IMR-90 (cell line): ENCODE results near the gene SURF2.

Source experiments
- CEBPB ChIP-seq: IDR thresholded peaks from 2 replicates; pipeline ENCODE4 v1.6.1; 2012; ENCODE audit warnings: low read depth, low read length, improper control_type of control experiment
- CHD1 ChIP-seq: IDR thresholded peaks from 2 replicates; pipeline ENCODE4 v1.6.1; 2012; ENCODE audit warnings: low read depth, low read length, improper control_type of control experiment
- CTCF ChIP-seq: conservative IDR thresholded peaks from 2 replicates; pipeline ENCODE4 v1.5.1; 2012; ENCODE audit warnings: mild to moderate bottlenecking, low read depth, low read length, improper control_type of control experiment
- MAFK ChIP-seq: IDR thresholded peaks from 2 replicates; pipeline ENCODE4 v1.6.1; 2012; ENCODE audit warnings: low read depth, low read length, improper control_type of control experiment
- MXI1 ChIP-seq: IDR thresholded peaks from 2 replicates; pipeline ENCODE4 v1.6.1; 2012; ENCODE audit warnings: low read depth, mild to moderate bottlenecking, low read length, moderate library complexity, borderline replicate concordance
- NFE2L2 ChIP-seq: fragments of 150-350 bp; IDR thresholded peaks from 2 replicates; pipeline ENCODE4 v1.6.1; 2016; ENCODE audit warnings: low read depth, mild to moderate bottlenecking, low read length
- POLR2A ChIP-seq: IDR thresholded peaks from 2 replicates; pipeline ENCODE4 v1.6.1; 2012; ENCODE audit warnings: mild to moderate bottlenecking, low read depth, low read length
- RAD21 ChIP-seq: IDR thresholded peaks from 2 replicates; pipeline ENCODE4 v1.6.1; 2012; ENCODE audit warnings: low read length, improper control_type of control experiment
- RCOR1 ChIP-seq: IDR thresholded peaks from 2 replicates; pipeline ENCODE4 v1.6.1; 2012; ENCODE audit warnings: mild to moderate bottlenecking, low read length, improper control_type of control experiment; ENCODE audit not compliant: insufficient replicate concordance
- RFX5 ChIP-seq: IDR thresholded peaks from 2 replicates; pipeline ENCODE4 v1.8.0; 2012; ENCODE audit warnings: low read depth, mild to moderate bottlenecking, low read length, moderate library complexity
- SMC3 ChIP-seq: fragments of 150-350 bp; IDR thresholded peaks from 2 replicates; pipeline ENCODE4 v1.6.1; 2016; ENCODE audit warnings: low read depth, mild to moderate bottlenecking, antibody characterized with exemption, low read length, moderate library complexity
- USF2 ChIP-seq: fragments of 150-350 bp; IDR thresholded peaks from 2 replicates; pipeline ENCODE4 v1.6.1; 2017; ENCODE audit warnings: mild to moderate bottlenecking, antibody characterized with exemption, low read length, low read depth

GRCh38 chr9:133374612-133375115, 18.3 kb downstream of the SURF2 start:
- no peak for TF ChIP-seq CTCF
- no peak for TF ChIP-seq NFE2L2
- no peak for TF ChIP-seq USF2
- TF ChIP-seq MAFK = no peak
- TF ChIP-seq SMC3 = no peak
- no peak for TF ChIP-seq MXI1
- TF ChIP-seq POLR2A = peak; percentile 70; the same call in 1 of the 2 replicates
- TF ChIP-seq CEBPB = peak; percentile 78
- TF ChIP-seq CHD1 = peak; percentile 56; the same call in 1 of the 2 replicates
- no peak for TF ChIP-seq RCOR1
- no peak for TF ChIP-seq RAD21
- TF ChIP-seq RFX5 = no peak
